Keratinocyte (primary cell): ENCODE measurements around the gene TOM1L2. TPM values are rescaled to one million over a fixed set of nuclear protein-coding genes. Genes with fewer than 3 reads are reported as not detected.

Experiments
- DNase-seq: peaks from one replicate; pipeline ENCODE4 v3.0.0-alpha.2; 2011; ENCODE audit warnings: low read depth, missing footprints, low spot score
- FAIRE-seq: peaks from 2 replicates; lab custom pipeline; 2011; peaks lifted over from hg19 to GRCh38; lab: Jason Lieb, UNC
- H2AFZ ChIP-seq: 2 replicates; pipeline ENCODE4 v1.6.0; 2012; ENCODE audit warnings: low read length, control low read depth, inconsistent platforms; ENCODE audit not compliant: control insufficient read depth
- H3K27ac ChIP-seq: 2 replicates; pipeline ENCODE4 v1.5.1; 2011; ENCODE audit warnings: low read length; ENCODE audit not compliant: control insufficient read depth, insufficient read depth
- H3K27me3 ChIP-seq: 3 replicates; pipeline ENCODE4 v1.6.0; 2011; ENCODE audit warnings: low read length; ENCODE audit not compliant: control insufficient read depth, insufficient read depth; ENCODE audit errors: extremely low read depth
- H3K36me3 ChIP-seq, 2 experiments: 2 replicates in 1 of 2; 3 replicates in 1 of 2; pipeline ENCODE4 v1.5.1; 2011; ENCODE audit warnings: low read length in 2 of 2, mild to moderate bottlenecking in 1 of 2; ENCODE audit not compliant: control insufficient read depth in 2 of 2, insufficient read depth in 2 of 2; ENCODE audit errors: extremely low read depth in 1 of 2
- H3K4me1 ChIP-seq: 3 replicates; pipeline ENCODE4 v1.5.1; 2011; ENCODE audit warnings: low read length; ENCODE audit not compliant: control insufficient read depth, insufficient read depth; ENCODE audit errors: extremely low read depth
- H3K4me2 ChIP-seq: 3 replicates; pipeline ENCODE4 v1.6.0; 2011; ENCODE audit warnings: low read depth, low read length; ENCODE audit not compliant: control insufficient read depth, insufficient read depth; ENCODE audit errors: extremely low read depth
- H3K4me3 ChIP-seq, 3 experiments: fragments of 200-600 bp in 1 of 3; sonication (generic) in 1 of 3; 2 replicates in 2 of 3; 3 replicates in 1 of 3; pipeline ENCODE4 v1.5.1; 2011 to 2016; ENCODE audit warnings: low read length in 3 of 3, mild to moderate bottlenecking in 3 of 3, control low read depth in 2 of 3, inconsistent platforms in 1 of 3, low read depth in 1 of 3, mixed read lengths in 1 of 3, mixed run types in 1 of 3, moderate library complexity in 1 of 3; ENCODE audit not compliant: control insufficient read depth in 2 of 3, insufficient read depth in 2 of 3; ENCODE audit errors: extremely low read depth in 1 of 3
- H3K79me2 ChIP-seq: 2 replicates; pipeline ENCODE4 v1.6.0; 2012; ENCODE audit warnings: low read length; ENCODE audit not compliant: control insufficient read depth, insufficient read depth
- H3K9ac ChIP-seq: 3 replicates; pipeline ENCODE4 v1.6.0; 2011; ENCODE audit warnings: low read length; ENCODE audit not compliant: control insufficient read depth, insufficient read depth; ENCODE audit errors: extremely low read depth
- H3K9me1 ChIP-seq: 3 replicates; pipeline ENCODE4 v1.6.0; 2011; ENCODE audit warnings: low read length; ENCODE audit not compliant: control insufficient read depth, insufficient read depth; ENCODE audit errors: extremely low read depth
- H3K9me3 ChIP-seq: 2 replicates; pipeline ENCODE4 v1.5.1; 2012; ENCODE audit warnings: low read depth, low read length; ENCODE audit not compliant: control insufficient read depth
- H4K20me1 ChIP-seq: 3 replicates; pipeline ENCODE4 v1.6.0; 2011; ENCODE audit warnings: low read length; ENCODE audit not compliant: control insufficient read depth, insufficient read depth; ENCODE audit errors: extremely low read depth
- CTCF ChIP-seq, 3 experiments: IDR thresholded peaks in 1 of 3; conservative IDR thresholded peaks in 1 of 3; optimal IDR thresholded peaks in 1 of 3; 2 replicates in 2 of 3; 3 replicates in 1 of 3; pipeline versions ENCODE3 to v1.5.1; 2011; ENCODE audit warnings: low read length in 3 of 3, mild to moderate bottlenecking in 3 of 3, moderate library complexity in 2 of 3, control low read depth in 1 of 3, inconsistent platforms in 1 of 3; ENCODE audit not compliant: insufficient read depth in 2 of 3; ENCODE audit errors: extremely low read depth in 1 of 3
- EZH2 ChIP-seq: IDR thresholded peaks from one replicate; pipeline ENCODE4 v1.6.1; 2012; ENCODE audit warnings: inconsistent platforms, mild to moderate bottlenecking, low read length, moderate library complexity
- dilution Hi-C: fragments of 300-500 bp; cut with MboI; formaldehyde crosslinking; loops from one replicate; pipeline ENCODE4 v1.7.0; 2020; ENCODE audit warnings: low sequenced_read_pairs; ENCODE audit not compliant: extremely low pct_ligation_motif_present
- polyA plus RNA-seq, 5 experiments: library from polyadenylated mRNA; depleted of rRNA in 3 of 5; stranded (reverse) in 3 of 5; stranded (forward) in 1 of 5; unstranded in 1 of 5; fragments of >200 nt; gene quantifications; 1 replicate in 1 of 5; 2 replicates in 3 of 5; 3 replicates in 1 of 5; pipeline versions ENCODE4 v1.2.1 to v1.2.3, GENCODE V29; 2011 to 2012; ENCODE audit warnings: missing spikeins in 2 of 5, low read depth in 1 of 5, low replicate concordance in 1 of 5

Gene TOM1L2
- polyA plus RNA-seq, 1 donor (not counting 4 experiments of a cell fraction or from before 2014, with no cell fraction given) = 36.3 TPM

GRCh38 chr17:17884391-17885357 is 87.5 kb downstream of the TOM1L2 start:
- dilution Hi-C loops = no loop called here
- peaks cover 24 to 49% of the 10 kb centered on the region in 2 experiments for H3K36me3 ChIP-seq
- TF ChIP-seq EZH2 = no peak
- no peak for TF ChIP-seq CTCF (optimal IDR thresholded peaks at IDR 0.05 in 1 of 3, IDR thresholded peaks at IDR 0.05 in 1 of 3, conservative IDR thresholded peaks at IDR 0.05 in 1 of 3; ENCODE audit: extremely low read depth in 1 of 3, insufficient read depth in 2 of 3, low read length in 3 of 3)
- H3K4me2 ChIP-seq = no peak overlapping the region
- H3K9me1 ChIP-seq = no peaks in the 10 kb centered on the region
- H2AFZ ChIP-seq = no peak overlapping the region
- no peaks in the 10 kb centered on the region for H4K20me1 ChIP-seq
- DNase-seq = no peak
- H3K9me3 ChIP-seq = no peaks in the 10 kb centered on the region
- no peak for FAIRE-seq
- no peak overlapping the region for H3K4me3 ChIP-seq
- no peaks in the 10 kb centered on the region for H3K79me2 ChIP-seq
- no peaks in the 10 kb centered on the region for H3K27me3 ChIP-seq
- no peak overlapping the region for H3K9ac ChIP-seq
- H3K27ac ChIP-seq = no peak overlapping the region
- H3K4me1 ChIP-seq = peaks cover 7% of the 10 kb centered on the region

- no peak overlapping the region for H3K4me2 ChIP-seq
- DNase-seq (no peak), FAIRE-seq (no peak)
- dilution Hi-C loops = no loop called here
- peaks cover 24 to 49% of the 10 kb centered on the region in 2 experiments for H3K36me3 ChIP-seq
- no peak overlapping the region for H2AFZ ChIP-seq
- no peak for TF ChIP-seq EZH2
- no peak for TF ChIP-seq CTCF (optimal IDR thresholded peaks at IDR 0.05 in 1 of 3, IDR thresholded peaks at IDR 0.05 in 1 of 3, conservative IDR thresholded peaks at IDR 0.05 in 1 of 3; ENCODE audit: extremely low read depth in 1 of 3, insufficient read depth in 2 of 3, low read length in 3 of 3)
- no peak overlapping the region for H3K9ac ChIP-seq
- H3K79me2 ChIP-seq = no peaks in the 10 kb centered on the region
- no peaks in the 10 kb centered on the region for H3K27me3 ChIP-seq
- H3K27ac ChIP-seq = no peak overlapping the region
- no peaks in the 10 kb centered on the region for H3K9me3 ChIP-seq
- H3K4me1 ChIP-seq = peaks cover 7% of the 10 kb centered on the region
- no peaks in the 10 kb centered on the region for H4K20me1 ChIP-seq
- no peak overlapping the region for H3K4me3 ChIP-seq
- no peaks in the 10 kb centered on the region for H3K9me1 ChIP-seq
Measured at GRCh38 chr17:17883801-17884200, 88.4 kb downstream of the TOM1L2 start.
